Neuronal stem cell (in vitro differentiated cells): ENCODE results near the gene SMIM17.

Experiments used
- DNase-seq: peaks from one replicate; pipeline ENCODE4 v3.0.0-alpha.2; 2013; ENCODE audit warnings: low spot score
- H2AFZ ChIP-seq: one replicate; pipeline ENCODE4 v1.6.1; 2013; ENCODE audit warnings: mild to moderate bottlenecking, low read length, inconsistent platforms
- H2AK5ac ChIP-seq: 2 replicates; pipeline ENCODE4 v1.6.1; 2013; ENCODE audit warnings: low read depth, mild to moderate bottlenecking, inconsistent platforms, low read length, moderate library complexity, mixed read lengths
- H2BK120ac ChIP-seq: 2 replicates; pipeline ENCODE4 v1.6.1; 2013; ENCODE audit warnings: low read depth, mild to moderate bottlenecking, inconsistent platforms, low read length, moderate library complexity, mixed read lengths
- H2BK12ac ChIP-seq: one replicate; pipeline ENCODE4 v1.6.1; 2013; ENCODE audit warnings: low read length, inconsistent platforms
- H2BK15ac ChIP-seq: 2 replicates; pipeline ENCODE4 v1.6.1; 2013; ENCODE audit warnings: mild to moderate bottlenecking, low read length, inconsistent platforms, mixed read lengths
- H2BK5ac ChIP-seq: one replicate; pipeline ENCODE4 v1.6.1; 2013; ENCODE audit warnings: inconsistent platforms, mild to moderate bottlenecking, low read length, moderate library complexity
- H3K14ac ChIP-seq: one replicate; pipeline ENCODE4 v1.6.1; 2013; ENCODE audit warnings: low read length, inconsistent platforms
- H3K18ac ChIP-seq: 2 replicates; pipeline ENCODE4 v1.6.1; 2013; ENCODE audit warnings: low read length, inconsistent platforms
- H3K23ac ChIP-seq: 2 replicates; pipeline ENCODE4 v1.6.1; 2013; ENCODE audit warnings: low read depth, mild to moderate bottlenecking, mixed read lengths, low read length, inconsistent platforms; ENCODE audit not compliant: poor library complexity
- H3K27ac ChIP-seq: replicated peaks from 3 replicates; pipeline ENCODE4 v1.5.1; 2013; ENCODE audit warnings: low read length, inconsistent platforms
- H3K27me3 ChIP-seq, 3 experiments: 2 replicates each; pipeline ENCODE4 v1.6.1; 2013; ENCODE audit warnings: low read length in 3 of 3, mild to moderate bottlenecking in 2 of 3, inconsistent platforms in 1 of 3, low read depth in 1 of 3, mixed read lengths in 1 of 3, moderate library complexity in 1 of 3; ENCODE audit not compliant: control insufficient read depth in 3 of 3, insufficient read depth in 3 of 3
- H3K36me3 ChIP-seq, 2 donors: replicated peaks in 1 of 2; 2 replicates each; pipeline ENCODE4 v1.6.1; 2013; ENCODE audit warnings: low read length in 2 of 2; ENCODE audit not compliant: control insufficient read depth in 2 of 2, insufficient read depth in 2 of 2
- H3K4ac ChIP-seq: 2 replicates; pipeline ENCODE4 v1.6.1; 2013; ENCODE audit warnings: inconsistent platforms, mild to moderate bottlenecking, low read length, moderate library complexity
- H3K4me1 ChIP-seq, 2 donors: 1 replicate in 1 of 2; 2 replicates in 1 of 2; pipeline ENCODE4 v1.6.1; 2013; ENCODE audit warnings: low read length in 2 of 2, low read depth in 1 of 2; ENCODE audit not compliant: control insufficient read depth in 2 of 2, insufficient read depth in 1 of 2
- H3K4me2 ChIP-seq: one replicate; pipeline ENCODE4 v1.6.1; 2013; ENCODE audit warnings: mild to moderate bottlenecking, low read length, inconsistent platforms; ENCODE audit not compliant: insufficient read depth, poor library complexity, severe bottlenecking
- H3K4me3 ChIP-seq, 2 donors: 2 replicates each; pipeline ENCODE4 v1.5.1; 2013; ENCODE audit warnings: low read length in 2 of 2, mild to moderate bottlenecking in 2 of 2, inconsistent platforms in 1 of 2, moderate library complexity in 1 of 2
- H3K79me1 ChIP-seq: one replicate; pipeline ENCODE4 v1.6.1; 2013; ENCODE audit warnings: low read depth, mild to moderate bottlenecking, inconsistent platforms, low read length, moderate library complexity
- H3K9ac ChIP-seq: one replicate; pipeline ENCODE4 v1.6.1; 2013; ENCODE audit warnings: mild to moderate bottlenecking, low read depth, low read length, inconsistent platforms; ENCODE audit not compliant: poor library complexity
- H3K9me3 ChIP-seq, 2 donors: replicated peaks in 1 of 2; 2 replicates each; pipeline versions ENCODE3 to v1.6.1; 2013; ENCODE audit warnings: low read length in 2 of 2, mild to moderate bottlenecking in 2 of 2, inconsistent platforms in 1 of 2, low read depth in 1 of 2, mixed read lengths in 1 of 2, moderate library complexity in 1 of 2; ENCODE audit not compliant: control insufficient read depth in 2 of 2, insufficient read depth in 1 of 2
- H4K8ac ChIP-seq: one replicate; pipeline ENCODE4 v1.6.1; 2013; ENCODE audit warnings: low read depth, mild to moderate bottlenecking, inconsistent platforms, low read length, moderate library complexity
- H4K91ac ChIP-seq: one replicate; pipeline ENCODE4 v1.6.1; 2013; ENCODE audit warnings: low read length, low read depth, mild to moderate bottlenecking, inconsistent platforms; ENCODE audit not compliant: poor library complexity
- WGBS, 2 donors: extraction: QIAGEN DNeasy Blood & Tissue Kit; methylation state at CpG; one replicate each; pipeline ENCODE4 v1.1.7; 2013; ENCODE audit warnings: missing lambda C conversion rate in 2 of 2, mixed read lengths in 1 of 2; ENCODE audit not compliant: insufficient read length in 2 of 2, insufficient replicate concordance in 1 of 2; ENCODE audit errors: extremely low coverage in 2 of 2; 5-methylcytosine and 5-hydroxymethylcytosine counted together

The SMIM17 gene

GRCh38 chr19:56689198-56689597 lies 46.2 kb downstream of the SMIM17 start:
- H3K9me3 ChIP-seq, result peaks cover 15 to 20% of the 10 kb centered on the region in 2 donors
- no CpG with 5 or more reads among the region's 10 CpGs for WGBS, 2 donors

DNA sequence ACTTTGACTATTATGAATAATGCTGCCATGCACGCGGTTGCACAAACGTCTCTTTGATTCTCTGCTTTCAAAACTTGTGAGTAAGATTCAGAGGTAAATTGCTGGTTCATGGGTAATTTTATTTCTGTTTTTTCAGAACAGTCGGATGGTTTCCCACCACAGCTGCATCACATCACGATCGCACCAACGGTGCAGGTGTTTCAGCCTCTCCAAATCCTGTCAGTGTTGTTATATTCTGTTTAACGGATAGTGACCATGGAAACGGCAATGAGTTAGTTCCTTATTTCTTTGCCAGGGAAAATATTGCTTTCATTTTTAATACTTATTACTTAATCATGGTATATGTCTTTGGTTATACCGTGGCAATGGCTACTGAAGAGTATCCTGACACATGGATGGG lies 47.7 kb downstream of the SMIM17 start:
- Histone ChIP-seq H2AK5ac (no peak overlapping the region), H2BK5ac (no peak overlapping the region), H2AFZ (no peak overlapping the region), H3K9ac (no peak overlapping the region), H4K91ac (no peak overlapping the region), H3K79me1 (no peaks in the 10 kb centered on the region), H3K27me3 (peaks cover 0 to 2% (median 0%) of the 10 kb centered on the region in 3 experiments), H3K4ac (no peak overlapping the region), H3K14ac (no peak overlapping the region), H3K18ac (no peak overlapping the region), H2BK120ac (no peak overlapping the region), H3K36me3 (no peaks in the 10 kb centered on the region), H3K4me2 (no peak overlapping the region), H3K23ac (no peak overlapping the region), H3K4me3 (no peak overlapping the region), H3K9me3 (peaks cover 15 to 18% of the 10 kb centered on the region in 2 donors), H3K27ac (no peak overlapping the region), H4K8ac (no peak overlapping the region), H2BK12ac (no peak overlapping the region), H3K4me1 (peaks cover 0 to 9% of the 10 kb centered on the region in 2 donors), H2BK15ac (no peak overlapping the region)
- DNase-seq, result no peak
- WGBS, 2 donors, result no CpG with 5 or more reads among the region's 10 CpGs

More at GRCh38 chr19:56689198-56689597, 46.2 kb downstream of the SMIM17 start:
- DNase-seq, result no peak
- no peaks in the 10 kb centered on the region for H3K79me1 ChIP-seq
- H2BK12ac ChIP-seq, result no peak overlapping the region
- H3K4me3 ChIP-seq, result no peak overlapping the region
- no peak overlapping the region for H3K9ac ChIP-seq
- no peak overlapping the region for H2BK120ac ChIP-seq
- H2BK5ac ChIP-seq, result no peak overlapping the region
- H3K14ac ChIP-seq, result no peak overlapping the region
- H3K27me3 ChIP-seq, result peaks cover 0 to 2% (median 0%) of the 10 kb centered on the region in 3 experiments
- no peak overlapping the region for H4K91ac ChIP-seq
- no peak overlapping the region for H2AK5ac ChIP-seq
- H3K4me1 ChIP-seq, result peaks cover 0 to 9% of the 10 kb centered on the region in 2 donors
- H3K23ac ChIP-seq, result no peak overlapping the region
- no peak overlapping the region for H3K4me2 ChIP-seq
- no peak overlapping the region for H3K18ac ChIP-seq
- H3K27ac ChIP-seq, result no peak overlapping the region
- H3K4ac ChIP-seq, result no peak overlapping the region
- no peak overlapping the region for H2BK15ac ChIP-seq
- H3K36me3 ChIP-seq, result no peaks in the 10 kb centered on the region
- H4K8ac ChIP-seq, result no peak overlapping the region
- H2AFZ ChIP-seq, result peak overlapping the region; percentile 60

GRCh38 chr19:56692206-56692895 lies 49.4 kb downstream of the SMIM17 start:
- H2AK5ac ChIP-seq, result no peak overlapping the region
- no peak overlapping the region for H3K4ac ChIP-seq
- no peak overlapping the region for H3K9ac ChIP-seq
- H3K23ac ChIP-seq, result no peak overlapping the region
- peaks cover 0 to 2% (median 0%) of the 10 kb centered on the region in 3 experiments for H3K27me3 ChIP-seq
- H4K8ac ChIP-seq, result no peak overlapping the region
- H3K4me2 ChIP-seq, result no peak overlapping the region
- H2AFZ ChIP-seq, result peak overlapping the region; percentile 71
- WGBS, 2 donors, result no CpG with 5 or more reads among the region's 8 CpGs
- no peak overlapping the region for H3K18ac ChIP-seq
- no peak overlapping the region for H2BK5ac ChIP-seq
- no peak overlapping the region for H2BK15ac ChIP-seq
- no peaks in the 10 kb centered on the region for H3K79me1 ChIP-seq
- H3K14ac ChIP-seq, result no peak overlapping the region
- no peak for DNase-seq
- no peak overlapping the region for H2BK120ac ChIP-seq
- no peaks in the 10 kb centered on the region for H3K36me3 ChIP-seq
- no peak overlapping the region for H2BK12ac ChIP-seq
- peaks cover 15 to 17% of the 10 kb centered on the region in 2 donors for H3K9me3 ChIP-seq
- no peak overlapping the region for H3K4me3 ChIP-seq
- H4K91ac ChIP-seq, result no peak overlapping the region
- peaks cover 0 to 9% of the 10 kb centered on the region in 2 donors for H3K4me1 ChIP-seq
- H3K27ac ChIP-seq, result peak overlapping the region; percentile 34

- H2AK5ac ChIP-seq, result no peak overlapping the region
- no peak overlapping the region for H3K4ac ChIP-seq
- no peak for DNase-seq
- H3K23ac ChIP-seq, result no peak overlapping the region
- peaks cover 0 to 13% of the 10 kb centered on the region in 2 donors for H3K4me1 ChIP-seq
- no peak overlapping the region for H3K14ac ChIP-seq
- H4K8ac ChIP-seq, result no peak overlapping the region
- H3K9ac ChIP-seq, result no peak overlapping the region
- no peak overlapping the region for H4K91ac ChIP-seq
- H2BK12ac ChIP-seq, result no peak overlapping the region
- H3K4me2 ChIP-seq, result no peak overlapping the region
- no peak overlapping the region for H3K4me3 ChIP-seq
- H2BK15ac ChIP-seq, result no peak overlapping the region
- no peak overlapping the region for H2BK120ac ChIP-seq
- no CpG with 5 or more reads among the region's 3 CpGs for WGBS, 2 donors
- H2BK5ac ChIP-seq, result no peak overlapping the region
- H3K9me3 ChIP-seq, result peaks cover 6 to 8% of the 10 kb centered on the region in 2 donors
- no peaks in the 10 kb centered on the region for H3K79me1 ChIP-seq
- H3K27me3 ChIP-seq, result no peaks in the 10 kb centered on the region
- no peak overlapping the region for H3K18ac ChIP-seq
- no peak overlapping the region for H2AFZ ChIP-seq
- no peak overlapping the region for H3K27ac ChIP-seq
- no peaks in the 10 kb centered on the region for H3K36me3 ChIP-seq
Observed at GRCh38 chr19:56699552-56699951, 56.6 kb downstream of the SMIM17 start.
